PFSK-1 (cell line): Measurements from ENCODE around the gene ZC3H10.

ENCODE experiments used
- FOXP2 ChIP-seq: optimal IDR thresholded peaks from 2 replicates; pipeline ENCODE3; 2011; ENCODE audit warnings: borderline replicate concordance, control low read depth, inconsistent platforms; ENCODE audit not compliant: insufficient read depth; ENCODE audit errors: extremely low read length, extremely low read depth
- POLR2AphosphoS5 ChIP-seq: IDR thresholded peaks from 2 replicates; pipeline ENCODE4 v1.6.1; 2012; ENCODE audit warnings: low read depth, mild to moderate bottlenecking, control low read depth, low read length, moderate library complexity
- SIN3A ChIP-seq: IDR thresholded peaks from 2 replicates; pipeline ENCODE4 v1.6.1; 2012; ENCODE audit warnings: mild to moderate bottlenecking, low read length, moderate library complexity, borderline replicate concordance; ENCODE audit not compliant: insufficient read depth
- TAF1 ChIP-seq: IDR thresholded peaks from 2 replicates; pipeline ENCODE4 v1.6.1; 2012; ENCODE audit warnings: low read length, control low read depth, borderline replicate concordance; ENCODE audit not compliant: insufficient read depth
- TF ChIP-seq, protein P1 (sequence below), 2 experiments: IDR thresholded peaks; 2 replicates each; pipeline versions ENCODE4 v1.6.1 to v1.8.0; 2011 to 2012; ENCODE audit warnings: low read depth in 2 of 2, low read length in 2 of 2, control low read depth in 1 of 2, inconsistent platforms in 1 of 2, mild to moderate bottlenecking in 1 of 2, moderate library complexity in 1 of 2; ENCODE audit not compliant: insufficient read depth in 1 of 2

Gene ZC3H10

DNA sequence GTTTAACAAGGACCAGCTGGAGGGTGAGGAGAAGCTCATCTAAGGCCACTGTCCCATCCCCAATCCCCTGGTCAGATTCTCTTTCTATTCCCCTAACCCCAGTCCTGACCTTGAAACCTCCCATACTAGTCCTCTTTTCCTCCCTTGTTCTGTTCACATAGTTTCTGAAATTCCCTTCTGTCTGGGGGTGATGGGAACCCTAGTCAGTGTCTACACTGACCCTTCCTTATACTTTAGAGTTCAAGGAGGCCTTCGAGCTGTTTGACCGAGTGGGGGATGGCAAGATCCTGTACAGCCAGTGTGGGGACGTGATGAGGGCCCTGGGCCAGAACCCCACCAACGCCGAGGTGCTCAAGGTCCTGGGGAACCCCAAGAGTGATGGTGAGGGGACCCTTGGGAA is 36.8 kb downstream of the ZC3H10 start:
- TF ChIP-seq FOXP2 (no peak), TAF1 (no peak), SIN3A (no peak), POLR2AphosphoS5 (no peak)
- TF ChIP-seq, protein P1, sequence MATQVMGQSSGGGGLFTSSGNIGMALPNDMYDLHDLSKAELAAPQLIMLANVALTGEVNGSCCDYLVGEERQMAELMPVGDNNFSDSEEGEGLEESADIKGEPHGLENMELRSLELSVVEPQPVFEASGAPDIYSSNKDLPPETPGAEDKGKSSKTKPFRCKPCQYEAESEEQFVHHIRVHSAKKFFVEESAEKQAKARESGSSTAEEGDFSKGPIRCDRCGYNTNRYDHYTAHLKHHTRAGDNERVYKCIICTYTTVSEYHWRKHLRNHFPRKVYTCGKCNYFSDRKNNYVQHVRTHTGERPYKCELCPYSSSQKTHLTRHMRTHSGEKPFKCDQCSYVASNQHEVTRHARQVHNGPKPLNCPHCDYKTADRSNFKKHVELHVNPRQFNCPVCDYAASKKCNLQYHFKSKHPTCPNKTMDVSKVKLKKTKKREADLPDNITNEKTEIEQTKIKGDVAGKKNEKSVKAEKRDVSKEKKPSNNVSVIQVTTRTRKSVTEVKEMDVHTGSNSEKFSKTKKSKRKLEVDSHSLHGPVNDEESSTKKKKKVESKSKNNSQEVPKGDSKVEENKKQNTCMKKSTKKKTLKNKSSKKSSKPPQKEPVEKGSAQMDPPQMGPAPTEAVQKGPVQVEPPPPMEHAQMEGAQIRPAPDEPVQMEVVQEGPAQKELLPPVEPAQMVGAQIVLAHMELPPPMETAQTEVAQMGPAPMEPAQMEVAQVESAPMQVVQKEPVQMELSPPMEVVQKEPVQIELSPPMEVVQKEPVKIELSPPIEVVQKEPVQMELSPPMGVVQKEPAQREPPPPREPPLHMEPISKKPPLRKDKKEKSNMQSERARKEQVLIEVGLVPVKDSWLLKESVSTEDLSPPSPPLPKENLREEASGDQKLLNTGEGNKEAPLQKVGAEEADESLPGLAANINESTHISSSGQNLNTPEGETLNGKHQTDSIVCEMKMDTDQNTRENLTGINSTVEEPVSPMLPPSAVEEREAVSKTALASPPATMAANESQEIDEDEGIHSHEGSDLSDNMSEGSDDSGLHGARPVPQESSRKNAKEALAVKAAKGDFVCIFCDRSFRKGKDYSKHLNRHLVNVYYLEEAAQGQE (IDR thresholded peaks at IDR 0.05; ENCODE audit: insufficient read depth in 1 of 2, low read depth in 2 of 2, low read length in 2 of 2) = no peak

DNA sequence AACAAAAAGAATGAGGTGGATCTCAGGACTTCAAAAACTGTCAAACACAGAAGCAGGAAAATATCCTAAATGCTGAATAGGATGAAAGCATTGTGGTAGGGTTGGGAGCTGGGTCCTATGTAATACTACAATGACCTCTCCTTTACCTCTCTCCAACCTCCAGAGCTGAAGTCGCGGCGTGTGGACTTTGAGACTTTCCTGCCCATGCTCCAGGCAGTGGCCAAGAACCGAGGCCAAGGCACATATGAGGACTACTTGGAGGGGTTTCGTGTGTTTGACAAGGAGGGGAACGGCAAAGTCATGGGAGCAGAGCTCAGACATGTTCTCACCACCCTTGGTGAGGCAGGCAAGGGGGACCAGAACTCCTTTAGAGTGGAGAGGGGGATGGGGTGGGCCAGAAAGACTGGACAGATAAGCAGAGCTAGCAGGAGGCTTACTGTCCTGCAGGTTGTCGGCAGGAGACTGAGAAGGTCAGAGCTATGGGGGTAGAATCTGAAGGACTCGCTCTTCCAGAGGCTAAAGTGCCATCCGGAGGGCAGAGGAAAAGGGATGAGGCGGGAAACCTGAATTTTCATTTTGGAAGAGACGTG is 37.3 kb downstream of the ZC3H10 start:
- TF ChIP-seq POLR2AphosphoS5 (no peak), TAF1 (no peak), FOXP2 (no peak), SIN3A (no peak)
- TF ChIP-seq, protein P1 (IDR thresholded peaks at IDR 0.05; ENCODE audit: insufficient read depth in 1 of 2, low read depth in 2 of 2, low read length in 2 of 2) = no peak

DNA sequence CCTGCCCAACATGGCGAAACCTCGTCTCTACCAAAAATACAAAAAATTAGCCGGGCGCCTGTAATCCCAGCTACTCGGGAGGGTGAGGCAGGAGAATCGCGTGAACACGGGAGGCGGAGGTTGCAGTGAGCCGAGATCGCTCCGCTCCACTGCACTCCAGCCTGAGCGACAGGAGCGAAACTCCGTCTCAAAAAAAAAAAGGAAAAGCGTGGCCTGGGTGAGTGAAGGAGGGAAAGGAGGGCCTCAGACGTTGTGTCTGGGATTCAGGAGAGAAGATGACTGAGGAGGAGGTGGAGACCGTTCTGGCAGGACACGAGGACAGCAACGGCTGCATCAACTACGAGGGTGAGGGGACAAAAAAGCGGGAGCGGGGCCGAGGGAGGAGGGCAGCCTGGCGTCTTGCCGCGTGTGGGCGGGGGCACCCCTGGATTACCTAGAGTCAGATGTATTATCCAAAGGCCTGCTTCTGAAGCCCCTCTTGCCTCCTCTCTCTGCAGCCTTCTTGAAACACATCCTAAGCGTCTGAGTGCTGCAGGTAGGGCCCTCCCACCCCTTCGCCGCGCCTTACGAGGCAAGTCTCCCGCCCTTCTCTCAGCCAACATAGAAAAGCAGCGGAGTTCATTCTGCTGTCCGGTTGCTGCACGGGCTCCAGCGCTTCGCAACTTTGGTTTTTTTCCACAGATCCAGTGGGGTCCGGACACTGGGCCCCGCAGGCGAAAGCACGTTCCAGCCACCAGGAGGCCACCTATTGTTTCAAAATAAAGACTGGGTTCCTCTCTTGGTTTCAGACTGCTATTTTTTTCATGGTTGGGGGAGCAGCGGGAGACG is 39.3 kb downstream of the ZC3H10 start:
- TF ChIP-seq POLR2AphosphoS5 = peak; percentile 70
- no peak for TF ChIP-seq FOXP2
- TF ChIP-seq SIN3A = no peak
- TF ChIP-seq, protein P1 (IDR thresholded peaks at IDR 0.05; ENCODE audit: insufficient read depth in 1 of 2, low read depth in 2 of 2, low read length in 2 of 2) = 0 out of 4 replicates have a peak, but pooled peaks of 1 of the 2 experiments have one; percentile 39
- TF ChIP-seq TAF1 = peak; percentile 56; the same call in 1 of the 2 replicates

DNA sequence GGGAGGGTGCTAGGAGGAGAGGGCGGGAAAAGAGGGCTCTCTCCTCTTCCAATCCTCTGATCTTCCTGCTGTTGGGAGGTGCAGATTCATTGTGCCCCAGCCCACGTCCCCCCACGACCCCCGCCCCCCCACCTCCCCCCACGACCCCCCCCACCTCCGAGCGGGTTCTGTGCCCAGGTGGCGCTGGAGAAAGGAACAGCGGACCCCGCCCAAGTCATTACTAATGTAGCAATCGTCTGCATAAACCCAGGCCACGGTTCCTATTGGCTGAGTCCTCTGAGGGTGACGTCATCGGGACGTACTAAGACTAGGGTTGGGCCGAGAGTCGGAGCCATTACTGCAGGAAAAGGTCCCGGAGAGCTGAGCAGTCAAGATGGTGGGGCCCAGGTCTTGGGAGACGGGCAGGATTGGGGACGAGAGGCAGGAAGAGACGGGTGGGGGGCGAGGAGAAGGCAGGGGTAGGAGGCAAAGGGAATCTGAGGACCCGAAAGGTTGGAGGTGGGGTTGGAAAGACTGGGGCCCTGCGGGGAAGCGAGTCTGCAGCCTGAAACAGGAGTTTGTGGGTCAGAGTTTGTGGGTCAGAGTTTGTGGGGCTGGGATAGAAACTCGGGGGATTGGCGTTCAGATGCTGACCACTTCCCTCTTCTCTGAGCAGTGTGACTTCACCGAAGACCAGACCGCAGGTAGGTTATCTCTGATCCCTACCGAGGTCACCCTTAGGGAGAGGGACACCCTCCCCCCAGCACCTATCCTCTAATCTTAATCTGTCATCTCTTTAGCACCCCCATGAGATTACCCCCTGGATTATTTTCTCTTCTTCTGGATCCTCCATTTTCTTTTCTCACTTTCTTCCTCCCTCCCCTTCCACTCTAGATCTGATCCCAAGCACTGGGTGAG is 40.2 kb downstream of the ZC3H10 start, which contains the start of gene MYL6:
Gene MYL6 (plus strand): TSS at position 331 of the 897 bp plus-strand sequence. CDS start 43 bp downstream, at position 374.
- TF ChIP-seq, protein P1 (IDR thresholded peaks at IDR 0.05; ENCODE audit: insufficient read depth in 1 of 2, low read depth in 2 of 2, low read length in 2 of 2) = peak in 1 of 2 experiments; percentile 56; a peak in 2 of 4 replicates
- TF ChIP-seq SIN3A (peak; percentile 73; the same call in 1 of the 2 replicates), POLR2AphosphoS5 (peak; percentile 100), TAF1 (peak; percentile 97), FOXP2 (no peak)
